ENCODE results near the gene ZNF80. TPM values are rescaled to one million over a fixed set of nuclear protein-coding genes. Genes with fewer than 3 reads are reported as not detected.

Gene ZNF80
- total RNA-seq, 4 donors from 2014 or later, result not detected

DNA sequence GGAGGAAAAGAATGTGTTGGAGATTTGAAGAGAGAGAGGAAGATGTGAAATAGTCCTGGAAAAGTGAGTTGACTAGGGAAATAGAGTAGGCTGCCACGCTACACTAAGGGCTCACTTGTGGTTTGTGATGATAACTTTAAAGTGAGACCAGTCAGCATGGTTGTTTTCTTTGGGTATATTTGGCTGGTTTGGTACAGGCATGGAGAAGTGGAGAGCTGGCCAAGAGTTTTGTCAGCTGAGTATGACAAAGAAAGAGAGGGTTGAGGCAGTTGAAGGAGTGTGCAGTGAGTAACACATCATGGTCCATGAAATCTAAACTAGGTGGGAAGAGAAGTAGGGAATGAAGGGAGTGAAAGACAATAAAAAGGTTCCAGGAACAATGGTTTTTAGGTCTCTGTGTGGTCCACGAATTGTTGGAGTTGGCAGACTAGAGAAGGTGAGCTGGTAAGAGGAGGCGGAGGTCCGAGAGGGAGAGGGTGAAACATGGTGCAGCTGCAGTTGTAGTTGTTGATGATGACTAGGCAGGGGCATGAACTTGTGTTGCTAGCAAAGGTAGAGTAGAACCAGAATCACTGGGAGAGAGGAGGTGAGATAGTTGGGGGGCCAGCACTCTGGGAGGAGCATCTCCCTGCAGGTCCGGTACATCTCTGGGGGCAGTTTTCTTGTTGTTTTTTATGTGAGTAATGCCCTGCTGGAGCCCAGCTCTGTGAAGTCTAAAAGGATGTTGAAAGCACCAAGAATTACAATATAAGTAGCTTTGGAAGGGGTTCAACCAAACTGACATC, 21.0 kb downstream of the ZNF80 start:
- TF ChIP-seq, protein P1, sequence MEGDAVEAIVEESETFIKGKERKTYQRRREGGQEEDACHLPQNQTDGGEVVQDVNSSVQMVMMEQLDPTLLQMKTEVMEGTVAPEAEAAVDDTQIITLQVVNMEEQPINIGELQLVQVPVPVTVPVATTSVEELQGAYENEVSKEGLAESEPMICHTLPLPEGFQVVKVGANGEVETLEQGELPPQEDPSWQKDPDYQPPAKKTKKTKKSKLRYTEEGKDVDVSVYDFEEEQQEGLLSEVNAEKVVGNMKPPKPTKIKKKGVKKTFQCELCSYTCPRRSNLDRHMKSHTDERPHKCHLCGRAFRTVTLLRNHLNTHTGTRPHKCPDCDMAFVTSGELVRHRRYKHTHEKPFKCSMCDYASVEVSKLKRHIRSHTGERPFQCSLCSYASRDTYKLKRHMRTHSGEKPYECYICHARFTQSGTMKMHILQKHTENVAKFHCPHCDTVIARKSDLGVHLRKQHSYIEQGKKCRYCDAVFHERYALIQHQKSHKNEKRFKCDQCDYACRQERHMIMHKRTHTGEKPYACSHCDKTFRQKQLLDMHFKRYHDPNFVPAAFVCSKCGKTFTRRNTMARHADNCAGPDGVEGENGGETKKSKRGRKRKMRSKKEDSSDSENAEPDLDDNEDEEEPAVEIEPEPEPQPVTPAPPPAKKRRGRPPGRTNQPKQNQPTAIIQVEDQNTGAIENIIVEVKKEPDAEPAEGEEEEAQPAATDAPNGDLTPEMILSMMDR (IDR thresholded peaks at IDR 0.05), result no peak
- TF ChIP-seq POLR2A (IDR thresholded peaks at IDR 0.05) (no peak), POLR2AphosphoS5 (IDR thresholded peaks at IDR 0.05) (no peak), EP300 (IDR thresholded peaks at IDR 0.05) (no peak)
- Histone ChIP-seq H3K36me3 (no peaks in the 10 kb centered on the region), H3K27me3 (no peaks in the 10 kb centered on the region), H3K4me3 (no peak overlapping the region), H3K4me1 (peaks cover 0 to 15% (median 0%) of the 10 kb centered on the region in 3 donors), H3K27ac (no peak overlapping the region), H3K9me3 (no peaks in the 10 kb centered on the region)
- 79 to 83% methylated on average over 3 to 5 of the region's 5 CpGs for WGBS, 2 donors (ENCODE audit: low coverage in 1 of 2)
- no peak for ATAC-seq

DNA sequence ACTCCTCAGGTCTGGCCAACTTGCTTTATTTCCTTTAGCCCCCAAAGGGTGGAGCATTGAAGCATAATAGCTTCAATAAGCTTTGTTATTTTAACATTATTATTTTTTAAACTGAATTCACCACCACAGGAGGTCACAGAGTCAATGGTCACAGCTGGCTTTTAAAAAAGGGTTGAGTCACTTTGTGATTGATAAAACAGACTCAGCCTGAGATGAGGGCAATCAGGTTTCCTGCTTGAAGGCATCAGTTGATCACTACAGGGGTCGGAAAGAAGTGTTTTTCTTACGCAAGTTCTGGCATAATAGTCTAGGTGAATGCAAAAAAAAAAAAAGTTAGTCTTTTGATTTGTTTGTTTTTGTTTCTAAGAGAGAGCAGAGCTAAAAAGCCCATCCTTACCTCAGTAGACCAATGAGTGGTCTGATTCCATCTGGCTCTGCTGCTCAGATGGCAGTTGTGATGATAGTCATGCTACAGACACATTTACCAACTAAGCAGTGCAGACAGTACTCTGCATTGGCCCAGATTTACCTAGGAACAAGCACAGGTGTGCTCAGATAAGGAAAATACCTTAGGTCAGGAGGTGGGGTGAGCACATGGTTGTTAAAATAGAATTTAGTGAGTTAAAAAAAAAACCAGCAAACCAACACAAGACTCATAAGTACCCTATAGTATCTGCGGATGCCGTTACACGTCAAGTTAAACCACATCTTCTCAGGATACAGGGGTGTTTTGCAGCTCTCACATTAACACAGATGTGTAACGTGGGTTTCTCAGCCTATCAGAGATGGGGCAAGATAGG, 22.6 kb downstream of the ZNF80 start:
- no peaks in the 10 kb centered on the region for H3K36me3 ChIP-seq
- H3K27ac ChIP-seq, result no peak overlapping the region
- ATAC-seq, result no peak
- H3K4me3 ChIP-seq, result peak overlapping the region in 1 of 2 donors; percentile 26
- no peaks in the 10 kb centered on the region for H3K27me3 ChIP-seq
- H3K4me1 ChIP-seq, result peaks cover 0 to 15% (median 0%) of the 10 kb centered on the region in 3 donors
- H3K9me3 ChIP-seq, result no peaks in the 10 kb centered on the region
- 46 to 68% methylated on average over 5 to 6 of the region's 6 CpGs for WGBS, 2 donors (ENCODE audit: low coverage in 1 of 2)
- TF ChIP-seq POLR2A (IDR thresholded peaks at IDR 0.05), result no peak
- TF ChIP-seq, protein P1 (IDR thresholded peaks at IDR 0.05), result no peak
- TF ChIP-seq EP300 (IDR thresholded peaks at IDR 0.05), result no peak
- no peak for TF ChIP-seq POLR2AphosphoS5 (IDR thresholded peaks at IDR 0.05)

DNA sequence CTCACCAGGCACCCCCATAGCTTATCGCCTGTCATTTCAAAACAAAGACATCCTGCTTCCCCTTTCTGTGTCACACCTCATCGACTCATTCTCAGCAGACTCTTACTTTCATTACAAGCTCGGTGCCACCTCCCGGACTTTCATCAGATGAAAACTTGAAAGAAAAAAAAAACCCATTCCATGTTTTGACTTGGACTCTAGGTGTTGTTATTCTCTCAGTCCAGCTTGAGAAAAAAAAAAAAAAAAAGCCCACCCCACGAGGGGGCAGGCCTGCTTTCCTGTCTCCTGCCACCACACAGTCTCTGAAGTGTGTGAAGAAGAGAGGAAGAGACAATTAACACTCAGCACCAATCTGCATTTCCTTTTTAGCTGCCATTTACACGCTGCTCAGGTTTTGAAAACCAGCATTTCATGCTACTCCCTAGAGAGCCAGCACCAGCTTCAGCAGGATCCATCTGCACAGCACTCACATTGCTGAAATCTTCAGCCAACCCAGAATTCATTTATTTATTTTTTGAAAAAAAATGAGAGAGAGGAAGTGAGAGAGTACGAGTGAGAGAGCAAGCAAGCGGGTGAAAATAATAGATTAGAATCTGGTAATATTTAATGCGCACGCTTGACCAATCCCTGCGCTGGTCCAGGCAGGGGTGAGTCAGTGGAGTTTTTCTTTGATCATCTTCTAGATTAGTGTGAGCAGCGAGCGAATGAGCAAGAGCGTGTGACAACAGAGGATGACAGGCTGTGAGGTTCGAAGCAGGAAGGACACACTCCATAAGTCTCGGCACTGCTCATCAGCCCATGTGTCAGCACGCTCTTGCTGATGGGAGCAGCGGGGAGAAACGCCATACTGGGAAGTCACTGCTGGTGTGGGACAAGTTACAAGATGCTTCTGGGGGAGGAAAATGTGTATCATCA, 23.5 kb downstream of the ZNF80 start:
- WGBS, 2 donors (ENCODE audit: low coverage in 1 of 2), result 14 to 24% methylated on average over 10 to 18 of the region's 19 CpGs
- TF ChIP-seq POLR2A (IDR thresholded peaks at IDR 0.05) (no peak), EP300 (IDR thresholded peaks at IDR 0.05) (no peak), POLR2AphosphoS5 (IDR thresholded peaks at IDR 0.05) (no peak)
- TF ChIP-seq, protein P1 (IDR thresholded peaks at IDR 0.05), result no peak
- Histone ChIP-seq H3K36me3 (no peaks in the 10 kb centered on the region), H3K27me3 (no peaks in the 10 kb centered on the region), H3K4me1 (peaks cover 0 to 15% (median 0%) of the 10 kb centered on the region in 3 donors), H3K27ac (no peak overlapping the region), H3K9me3 (no peaks in the 10 kb centered on the region), H3K4me3 (peak overlapping the region; percentile 5 to 26)
- peak; percentile 59 for ATAC-seq

DNA sequence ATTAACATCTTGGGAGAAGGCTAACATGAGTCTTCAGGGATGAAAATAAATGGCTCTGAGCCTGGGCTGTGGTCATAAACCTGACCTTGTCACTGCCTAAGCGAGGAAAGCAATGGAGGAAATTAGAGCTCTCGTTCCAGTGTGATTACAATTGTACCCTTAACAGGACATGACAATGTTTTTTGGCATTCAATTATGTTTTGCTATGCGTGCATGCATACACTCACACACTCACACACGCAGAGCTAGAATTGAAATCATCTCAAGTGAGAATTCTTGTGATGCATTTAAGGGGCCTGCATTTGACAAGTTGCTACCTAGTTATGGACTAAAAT, 24.1 kb downstream of the ZNF80 start:
- WGBS, 2 donors (ENCODE audit: low coverage in 1 of 2), result 36 to 47% methylated on average over 2 to 4 of the region's 4 CpGs
- H3K27me3 ChIP-seq, result no peaks in the 10 kb centered on the region
- H3K9me3 ChIP-seq, result no peaks in the 10 kb centered on the region
- no peak overlapping the region for H3K27ac ChIP-seq
- no peak for ATAC-seq
- peaks cover 0 to 15% (median 0%) of the 10 kb centered on the region in 3 donors for H3K4me1 ChIP-seq
- no peak for TF ChIP-seq POLR2AphosphoS5 (IDR thresholded peaks at IDR 0.05)
- TF ChIP-seq, protein P1 (IDR thresholded peaks at IDR 0.05), result no peak
- no peak for TF ChIP-seq EP300 (IDR thresholded peaks at IDR 0.05)
- no peak for TF ChIP-seq POLR2A (IDR thresholded peaks at IDR 0.05)
- no peaks in the 10 kb centered on the region for H3K36me3 ChIP-seq
- no peak overlapping the region for H3K4me3 ChIP-seq
